Right lobe of liver (tissue), 6 donors: ENCODE data around the gene ADARB2. TPM values are rescaled to one million over a fixed set of nuclear protein-coding genes. Genes with fewer than 3 reads are reported as not detected.

Experiments used
- ATAC-seq, 4 donors: fragments of 200-7000 bp; cut with Tn5 transposase; one replicate each; pipeline ENCODE4 v1.9.1; 2020; ENCODE audit warnings: mild to moderate bottlenecking in 4 of 4, moderate library complexity in 4 of 4
- DNase-seq, 3 donors: peaks; one replicate each; pipeline ENCODE4 v3.0.0-alpha.2; 2020
- H3K27ac ChIP-seq, 3 donors: fragments of 200-600 bp; one replicate each; pipeline ENCODE4 v1.8.0; 2022
- H3K27me3 ChIP-seq, 2 donors: fragments of 200-600 bp; one replicate each; pipeline ENCODE4 v1.8.0; 2022
- H3K36me3 ChIP-seq, 4 donors: fragments of 200-600 bp; sonication (generic) in 1 of 4; one replicate each; pipeline versions ENCODE4 v1.5.1 to v1.8.0; 2017 to 2022; ENCODE audit warnings: control low read depth in 1 of 4
- H3K4me1 ChIP-seq, 4 donors: fragments of 200-600 bp; sonication (generic) in 1 of 4; one replicate each; pipeline versions ENCODE4 v1.5.1 to v1.8.0; 2017 to 2022; ENCODE audit warnings: control low read depth in 1 of 4
- H3K4me3 ChIP-seq, 3 donors: fragments of 200-600 bp; one replicate each; pipeline ENCODE4 v1.8.0; 2022
- H3K9me3 ChIP-seq, 4 donors: fragments of 200-600 bp; sonication (generic) in 1 of 4; one replicate each; pipeline versions ENCODE4 v1.5.1 to v1.8.0; 2017 to 2022; ENCODE audit warnings: control low read depth in 1 of 4
- POLR2A ChIP-seq: fragments of 450-650 bp; IDR thresholded peaks from one replicate; pipeline ENCODE4 v1.6.1; 2017; ENCODE audit warnings: antibody characterized with exemption, mild to moderate bottlenecking
- WGBS: methylation state at CpG from one replicate; pipeline ENCODE4 v1.1.6; 2018; ENCODE audit warnings: low coverage, low lambda C conversion rate; ENCODE audit not compliant: insufficient coverage; ENCODE audit errors: missing lambda C conversion rate; 5-methylcytosine and 5-hydroxymethylcytosine counted together
- intact Hi-C, 2 donors: fragments of 100-400 bp; cut with DNase I; formaldehyde crosslinking; loops; one replicate each; pipeline versions ENCODE4 v1.11.2 to v1.14.1; 2022
- total RNA-seq, 6 experiments: library from RNA; depleted of rRNA in 2 of 6; stranded (reverse); fragments of >200 nt in 2 of 6; fragmentation: NEBNext Ultra II Directional in 3 of 6; extraction: Animal tissue kit (Norgen Biotek cat#: 25700) in 3 of 6; gene quantifications; one replicate each; pipeline versions ENCODE4 v1.1.0 to v1.2.4, GENCODE V29; 2016 to 2023
- TF ChIP-seq, protein P1 (sequence below), 4 donors: fragments of 200-600 bp in 3 of 4; fragments of 450-650 bp in 1 of 4; IDR thresholded peaks; one replicate each; pipeline versions ENCODE4 v1.5.1 to v1.8.0; 2016 to 2022; ENCODE audit warnings: antibody characterized with exemption in 4 of 4, mild to moderate bottlenecking in 2 of 4
- donor health status: DM: no; HTN: yes; CAD: no.
- donor health status: DM: no; HTN: no; CAD: no.
- donor health status: DM: no; HTN: no; CAD: no.
- donor health status: DM: no; HTN: yes; CAD: no.
- donor health status: DM: no; HTN: yes; CAD: no.

ADARB2 gene
- total RNA-seq, 6 experiments from 2014 or later = 0.07 to 0.68 (median 0.42) TPM

DNA sequence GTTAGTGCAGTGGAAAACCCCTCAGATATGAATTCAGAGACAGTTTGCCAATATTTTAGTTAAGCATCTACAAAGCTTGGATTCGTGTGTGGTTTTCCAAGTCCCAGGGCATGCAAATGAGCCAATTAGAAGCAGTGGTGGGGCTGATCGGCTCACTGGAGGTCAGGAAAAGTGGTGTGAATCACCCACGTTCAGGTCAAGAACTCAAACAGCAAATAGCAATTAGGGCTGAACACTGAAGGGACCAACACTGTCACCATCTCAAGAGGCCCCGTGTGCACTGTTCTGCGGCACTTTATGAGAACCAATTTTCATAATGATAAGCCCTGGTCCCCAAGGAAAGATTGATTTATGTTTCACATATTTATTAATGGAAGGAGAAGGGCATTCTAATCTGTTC is 68.9 kb downstream of the ADARB2 start:
- Histone ChIP-seq H3K4me3 (no peak overlapping the region), H3K27ac (no peak overlapping the region), H3K36me3 (no peaks in the 10 kb centered on the region), H3K27me3 (no peaks in the 10 kb centered on the region), H3K9me3 (no peaks in the 10 kb centered on the region), H3K4me1 (no peaks in the 10 kb centered on the region)
- no peak for TF ChIP-seq POLR2A
- TF ChIP-seq, protein P1, sequence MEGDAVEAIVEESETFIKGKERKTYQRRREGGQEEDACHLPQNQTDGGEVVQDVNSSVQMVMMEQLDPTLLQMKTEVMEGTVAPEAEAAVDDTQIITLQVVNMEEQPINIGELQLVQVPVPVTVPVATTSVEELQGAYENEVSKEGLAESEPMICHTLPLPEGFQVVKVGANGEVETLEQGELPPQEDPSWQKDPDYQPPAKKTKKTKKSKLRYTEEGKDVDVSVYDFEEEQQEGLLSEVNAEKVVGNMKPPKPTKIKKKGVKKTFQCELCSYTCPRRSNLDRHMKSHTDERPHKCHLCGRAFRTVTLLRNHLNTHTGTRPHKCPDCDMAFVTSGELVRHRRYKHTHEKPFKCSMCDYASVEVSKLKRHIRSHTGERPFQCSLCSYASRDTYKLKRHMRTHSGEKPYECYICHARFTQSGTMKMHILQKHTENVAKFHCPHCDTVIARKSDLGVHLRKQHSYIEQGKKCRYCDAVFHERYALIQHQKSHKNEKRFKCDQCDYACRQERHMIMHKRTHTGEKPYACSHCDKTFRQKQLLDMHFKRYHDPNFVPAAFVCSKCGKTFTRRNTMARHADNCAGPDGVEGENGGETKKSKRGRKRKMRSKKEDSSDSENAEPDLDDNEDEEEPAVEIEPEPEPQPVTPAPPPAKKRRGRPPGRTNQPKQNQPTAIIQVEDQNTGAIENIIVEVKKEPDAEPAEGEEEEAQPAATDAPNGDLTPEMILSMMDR (IDR thresholded peaks at IDR 0.05) = no peak
- no peak for ATAC-seq
- WGBS = 50% methylated on average over 5 of the region's 5 CpGs
- intact Hi-C loops = no loop called here
- DNase-seq = no peak

DNA sequence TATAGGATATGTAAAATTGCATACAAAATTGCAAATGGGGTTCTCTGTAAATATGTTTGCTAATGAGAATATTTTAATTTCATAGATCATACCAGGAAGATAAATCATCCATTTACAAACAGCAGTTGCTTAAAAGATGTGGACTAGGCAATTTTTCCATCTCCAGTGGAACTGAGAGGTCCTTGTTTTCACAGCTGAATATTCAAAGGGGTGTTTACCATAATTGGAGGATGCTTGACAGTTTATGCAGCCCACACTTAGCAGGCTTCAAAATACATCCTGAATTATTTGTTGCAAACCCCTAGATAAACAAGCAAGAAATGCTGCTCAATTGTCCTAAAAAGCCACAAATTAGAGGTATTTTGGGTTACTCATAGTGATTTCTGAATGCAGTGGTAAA is 69.9 kb downstream of the ADARB2 start:
- DNase-seq = no peak
- Histone ChIP-seq H3K27ac (no peak overlapping the region), H3K4me3 (no peak overlapping the region), H3K27me3 (no peaks in the 10 kb centered on the region), H3K4me1 (no peaks in the 10 kb centered on the region), H3K36me3 (no peaks in the 10 kb centered on the region), H3K9me3 (no peaks in the 10 kb centered on the region)
- no peak for ATAC-seq
- intact Hi-C loops = no loop called here
- TF ChIP-seq, protein P1 (IDR thresholded peaks at IDR 0.05) = no peak
- TF ChIP-seq POLR2A = no peak

DNA sequence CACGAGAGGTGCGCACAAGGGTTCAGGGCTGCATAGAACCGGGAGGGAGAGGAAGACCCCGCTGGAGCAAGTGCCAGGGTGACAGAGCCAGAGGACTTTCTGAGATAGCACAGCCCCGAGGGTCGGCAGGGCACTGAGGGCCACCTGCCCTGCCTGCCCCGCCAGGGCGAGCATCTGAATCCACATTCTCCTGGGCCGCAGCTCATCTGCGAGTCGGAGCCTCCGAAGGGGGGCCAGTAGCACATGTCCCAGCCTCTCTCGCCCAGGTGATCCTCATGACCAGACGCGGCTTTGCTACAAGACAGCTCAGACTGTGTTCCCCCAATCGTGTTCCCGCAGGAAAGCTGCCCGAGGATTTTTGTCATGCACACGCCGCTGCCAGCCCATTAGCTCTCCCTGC is 71.2 kb downstream of the ADARB2 start:
- WGBS = 37% methylated on average over 4 of the region's 20 CpGs
- Histone ChIP-seq H3K4me1 (no peaks in the 10 kb centered on the region), H3K36me3 (no peaks in the 10 kb centered on the region), H3K27me3 (no peaks in the 10 kb centered on the region), H3K4me3 (no peak overlapping the region), H3K27ac (no peak overlapping the region), H3K9me3 (no peaks in the 10 kb centered on the region)
- intact Hi-C loops = no loop called here
- ATAC-seq (no peak), DNase-seq (no peak)
- no peak for TF ChIP-seq POLR2A
- TF ChIP-seq, protein P1 (IDR thresholded peaks at IDR 0.05) = no peak

DNA sequence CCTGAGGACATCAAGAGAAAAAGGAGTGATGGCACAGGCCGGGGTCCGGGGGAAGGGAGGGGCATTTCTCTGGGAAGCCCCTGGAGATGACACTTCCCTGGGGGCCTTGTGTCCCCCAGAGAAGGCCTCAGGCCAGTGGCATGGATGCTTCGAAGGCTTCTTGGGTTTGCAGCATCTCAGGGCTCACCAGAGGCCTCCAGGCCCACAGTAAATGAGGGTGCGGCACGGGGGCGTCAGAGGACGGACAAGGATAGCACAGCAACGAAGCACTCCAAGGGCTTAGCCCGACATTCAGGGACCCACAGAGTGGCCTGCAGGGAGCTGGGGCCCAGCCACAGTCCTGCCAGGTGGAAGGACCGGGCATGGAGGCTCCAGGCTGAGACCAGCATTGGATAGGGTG is 71.6 kb downstream of the ADARB2 start:
- 57% methylated on average over 2 of the region's 10 CpGs for WGBS
- no peaks in the 10 kb centered on the region for H3K27me3 ChIP-seq
- intact Hi-C loops = no loop called here

More for the DNA sequence above, 71.6 kb downstream of the ADARB2 start:
- TF ChIP-seq, protein P1 (IDR thresholded peaks at IDR 0.05) = no peak
- TF ChIP-seq POLR2A = no peak
- H3K36me3 ChIP-seq = no peaks in the 10 kb centered on the region
- no peak overlapping the region for H3K4me3 ChIP-seq
- no peak for ATAC-seq
- H3K4me1 ChIP-seq = no peaks in the 10 kb centered on the region
- H3K27ac ChIP-seq = no peak overlapping the region
- no peaks in the 10 kb centered on the region for H3K9me3 ChIP-seq
- peak in 1 of 3 donors; percentile 34 for DNase-seq
